Subcutaneous abdominal adipose tissue (tissue), 5 donors: ENCODE data around the gene SREBF1.
A peak's percentile ranks its signal among the peaks of the same experiment; 100 is the strongest.

Experiments used
- H3K27ac ChIP-seq: one replicate; pipeline ENCODE4 v1.7.0; 2013; ENCODE audit warnings: low read depth, mild to moderate bottlenecking, inconsistent platforms, low read length, moderate library complexity
- H3K27me3 ChIP-seq, 5 donors: one replicate each; pipeline ENCODE4 v1.7.0; 2013; ENCODE audit warnings: low read length in 5 of 5, inconsistent platforms in 1 of 5; ENCODE audit not compliant: control insufficient read depth in 5 of 5, insufficient read depth in 4 of 5
- H3K36me3 ChIP-seq, 5 donors: one replicate each; pipeline ENCODE4 v1.7.0; 2013; ENCODE audit warnings: low read length in 5 of 5; ENCODE audit not compliant: control insufficient read depth in 5 of 5, insufficient read depth in 5 of 5
- H3K4me1 ChIP-seq, 5 donors: one replicate each; pipeline ENCODE4 v1.7.0; 2013; ENCODE audit warnings: low read length in 5 of 5, mild to moderate bottlenecking in 3 of 5, moderate library complexity in 1 of 5; ENCODE audit not compliant: control insufficient read depth in 5 of 5, insufficient read depth in 5 of 5
- H3K4me3 ChIP-seq, 5 donors: one replicate each; pipeline ENCODE4 v1.7.0; 2013; ENCODE audit warnings: low read length in 5 of 5, low read depth in 1 of 5
- H3K9ac ChIP-seq, 5 donors: one replicate each; pipeline ENCODE4 v1.7.0; 2013; ENCODE audit warnings: low read length in 5 of 5, mild to moderate bottlenecking in 4 of 5, moderate library complexity in 3 of 5
- H3K9me3 ChIP-seq, 5 donors: one replicate each; pipeline ENCODE4 v1.7.0; 2013; ENCODE audit warnings: low read length in 5 of 5; ENCODE audit not compliant: control insufficient read depth in 5 of 5
- donor health status: healthy.
- donor health status: healthy.
- donor health status: healthy.
- donor health status: healthy.
- donor health status: healthy.

The SREBF1 gene

GRCh38 chr17:17834974-17835373 is 1.8 kb downstream of the SREBF1 start:
- H3K9me3 ChIP-seq, result no peaks in the 10 kb centered on the region
- peak overlapping the region in 4 of 5 donors; percentile 67 to 93 (median 76) for H3K4me3 ChIP-seq
- H3K4me1 ChIP-seq, result peaks cover 23 to 79% (median 64%) of the 10 kb centered on the region in 5 donors
- no peaks in the 10 kb centered on the region for H3K27me3 ChIP-seq
- peak overlapping the region; percentile 99 for H3K27ac ChIP-seq
- no peak overlapping the region for H3K9ac ChIP-seq
- peaks cover 0 to 9% (median 0%) of the 10 kb centered on the region in 5 donors for H3K36me3 ChIP-seq

- H3K27ac ChIP-seq, result peak overlapping the region; percentile 60
- H3K4me3 ChIP-seq, result no peak overlapping the region
- no peak overlapping the region for H3K9ac ChIP-seq
- peaks cover 16 to 67% (median 57%) of the 10 kb centered on the region in 5 donors for H3K4me1 ChIP-seq
- H3K36me3 ChIP-seq, result peaks cover 0 to 9% (median 0%) of the 10 kb centered on the region in 5 donors
- no peaks in the 10 kb centered on the region for H3K9me3 ChIP-seq
- H3K27me3 ChIP-seq, result no peaks in the 10 kb centered on the region
Measured at GRCh38 chr17:17833658-17834357, 3.0 kb downstream of the SREBF1 start.

DNA sequence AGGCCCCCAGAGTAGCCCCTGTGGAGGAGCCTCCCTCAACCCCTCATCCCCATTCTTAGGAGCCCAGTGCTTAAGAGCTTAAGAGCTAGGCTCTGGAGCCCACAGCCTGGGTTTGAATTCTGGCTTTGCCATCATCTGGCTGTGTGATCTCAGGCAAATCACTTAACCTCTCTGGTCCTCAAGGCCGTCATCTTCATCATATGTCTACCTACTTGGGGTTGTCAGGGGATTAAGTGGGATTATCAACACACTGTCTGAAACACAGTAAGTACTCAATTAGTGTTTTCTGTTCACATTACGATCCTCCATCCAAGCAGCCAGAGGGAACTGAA is 4.8 kb downstream of the SREBF1 start:
- H3K27me3 ChIP-seq, result no peaks in the 10 kb centered on the region
- peaks cover 0 to 9% (median 0%) of the 10 kb centered on the region in 5 donors for H3K36me3 ChIP-seq
- H3K4me3 ChIP-seq, result no peak overlapping the region
- H3K4me1 ChIP-seq, result peaks cover 1 to 52% (median 40%) of the 10 kb centered on the region in 5 donors
- H3K27ac ChIP-seq, result no peak overlapping the region
- no peaks in the 10 kb centered on the region for H3K9me3 ChIP-seq
- H3K9ac ChIP-seq, result no peak overlapping the region

DNA sequence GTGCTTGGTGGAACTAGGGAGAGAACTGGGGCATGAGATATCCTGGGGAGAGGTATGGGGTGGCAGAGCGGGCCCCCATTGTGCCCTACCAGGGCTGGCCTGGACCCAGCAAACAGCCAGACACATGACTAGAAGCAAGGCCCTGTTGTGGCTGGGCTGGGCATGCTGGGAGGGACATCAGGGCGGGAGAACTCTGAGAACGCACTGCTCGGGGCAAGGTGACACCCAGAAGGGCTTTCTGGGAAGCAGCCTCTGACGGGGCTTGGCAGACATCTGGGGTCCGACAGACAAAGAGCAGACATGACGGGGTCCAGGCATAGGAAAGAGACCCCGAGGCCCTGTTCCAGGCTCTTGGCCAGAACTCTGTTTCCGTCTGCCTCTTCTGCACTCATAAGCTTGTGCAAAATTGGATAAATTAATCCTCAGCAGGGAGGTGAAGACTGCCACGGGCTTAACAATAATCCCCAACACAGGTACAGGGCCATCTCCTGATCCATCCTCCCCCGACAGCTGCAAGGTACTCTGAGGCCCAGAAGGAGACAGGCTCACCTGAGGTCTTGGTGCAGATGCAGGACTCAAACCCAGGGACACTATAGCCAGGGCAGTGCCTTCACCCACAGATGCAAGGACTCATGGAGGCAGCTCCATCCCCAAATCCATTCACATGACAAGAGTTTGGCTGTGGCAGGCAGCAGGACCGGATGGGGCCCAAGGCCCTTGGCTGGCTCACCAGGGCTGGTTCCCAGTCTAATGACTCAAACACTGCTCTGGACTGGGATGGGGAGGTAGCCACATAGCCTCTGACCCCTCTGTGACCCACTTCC is 5.4 kb downstream of the SREBF1 start:
- no peak overlapping the region for H3K9ac ChIP-seq
- no peak overlapping the region for H3K27ac ChIP-seq
- H3K27me3 ChIP-seq, result no peaks in the 10 kb centered on the region
- no peaks in the 10 kb centered on the region for H3K9me3 ChIP-seq
- H3K36me3 ChIP-seq, result peaks cover 0 to 12% (median 0%) of the 10 kb centered on the region in 5 donors
- H3K4me3 ChIP-seq, result no peak overlapping the region
- H3K4me1 ChIP-seq, result peaks cover 1 to 52% (median 40%) of the 10 kb centered on the region in 5 donors

GRCh38 chr17:17830740-17831207 is 6.0 kb downstream of the SREBF1 start:
- Histone ChIP-seq H3K27ac (no peak overlapping the region), H3K9ac (peak overlapping the region in 2 of 5 donors; percentile 2 to 36)

DNA sequence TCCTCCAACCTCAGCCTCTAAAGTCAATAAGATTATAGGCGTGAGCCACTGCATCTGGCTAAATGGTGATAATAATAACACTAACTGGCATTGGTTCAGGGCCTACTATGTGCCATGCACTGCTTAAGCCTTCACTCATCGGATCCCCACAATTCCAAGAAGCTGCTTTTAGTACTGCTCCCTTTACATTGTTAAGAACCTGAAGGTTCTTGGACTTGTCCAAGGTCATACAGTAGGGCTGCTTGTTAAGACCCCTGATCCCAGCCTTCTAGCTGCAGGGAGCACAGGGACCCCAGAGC is 6.6 kb downstream of the SREBF1 start:
- Histone ChIP-seq H3K9me3 (no peaks in the 10 kb centered on the region), H3K27ac (no peak overlapping the region), H3K9ac (no peak overlapping the region), H3K27me3 (no peaks in the 10 kb centered on the region), H3K36me3 (peaks cover 0 to 12% (median 0%) of the 10 kb centered on the region in 5 donors), H3K4me1 (peaks cover 0 to 53% (median 44%) of the 10 kb centered on the region in 5 donors), H3K4me3 (no peak overlapping the region)

More at GRCh38 chr17:17830740-17831207, 6.0 kb downstream of the SREBF1 start:
- H3K4me3 ChIP-seq, result no peak overlapping the region
- peaks cover 0 to 12% (median 0%) of the 10 kb centered on the region in 5 donors for H3K36me3 ChIP-seq
- no peaks in the 10 kb centered on the region for H3K9me3 ChIP-seq
- no peaks in the 10 kb centered on the region for H3K27me3 ChIP-seq
- peaks cover 0 to 55% (median 44%) of the 10 kb centered on the region in 5 donors for H3K4me1 ChIP-seq

GRCh38 chr17:17827826-17828621 is 8.8 kb downstream of the SREBF1 start:
- Histone ChIP-seq H3K9ac (no peak overlapping the region), H3K4me3 (no peak overlapping the region), H3K4me1 (peaks cover 11 to 57% (median 50%) of the 10 kb centered on the region in 5 donors), H3K27me3 (no peaks in the 10 kb centered on the region), H3K9me3 (no peaks in the 10 kb centered on the region), H3K27ac (no peak overlapping the region), H3K36me3 (peaks cover 0 to 12% (median 0%) of the 10 kb centered on the region in 5 donors)

- Histone ChIP-seq H3K4me3 (no peak overlapping the region), H3K4me1 (peaks cover 16 to 63% (median 56%) of the 10 kb centered on the region in 5 donors), H3K27me3 (no peaks in the 10 kb centered on the region), H3K9me3 (no peaks in the 10 kb centered on the region), H3K27ac (no peak overlapping the region), H3K9ac (no peak overlapping the region), H3K36me3 (peaks cover 0 to 12% (median 0%) of the 10 kb centered on the region in 5 donors)
Measured at GRCh38 chr17:17826942-17827785, 9.6 kb downstream of the SREBF1 start.

- Histone ChIP-seq H3K9ac (no peak overlapping the region), H3K4me1 (peaks cover 16 to 63% (median 56%) of the 10 kb centered on the region in 5 donors), H3K9me3 (no peaks in the 10 kb centered on the region), H3K27me3 (no peaks in the 10 kb centered on the region), H3K36me3 (peaks cover 0 to 8% (median 0%) of the 10 kb centered on the region in 5 donors), H3K27ac (no peak overlapping the region), H3K4me3 (no peak overlapping the region)
Measured at GRCh38 chr17:17826342-17826713, 10.5 kb downstream of the SREBF1 start.
